ENCODE results near the gene SLC25A46. TPM values are rescaled to one million over a fixed set of nuclear protein-coding genes. Genes with fewer than 3 reads are reported as not detected.

The SLC25A46 gene
- total and polyA plus RNA-seq, 2 donors (not counting 1 experiment from before 2014, with no cell fraction given): 17.6 to 36.9 TPM

- Histone ChIP-seq H3K27ac (ENCODE audit: low read length in 2 of 2) (no peak overlapping the region), H3K36me3 (replicated peaks in 1 of 2; ENCODE audit: control extremely low read depth in 1 of 2, control insufficient read depth in 1 of 2, extremely low read depth in 1 of 2, insufficient read depth in 2 of 2, low read length in 1 of 2) (no peaks in the 10 kb centered on the region), H4K20me1 (ENCODE audit: control insufficient read depth, insufficient read depth, low read length, poor library complexity, severe bottlenecking) (no peaks in the 10 kb centered on the region), H3K9ac (ENCODE audit: low read length) (no peak overlapping the region), H3K27me3 (replicated peaks in 1 of 4; ENCODE audit: control extremely low read depth in 1 of 4, control insufficient read depth in 3 of 4, insufficient read depth in 4 of 4, low read length in 3 of 4) (no peaks in the 10 kb centered on the region), H3K4me3 (ENCODE audit: control extremely low read depth in 1 of 5, extremely low read depth in 1 of 5, insufficient read depth in 1 of 5, low read depth in 2 of 5, low read length in 4 of 5) (no peak overlapping the region), H3K4me1 (ENCODE audit: control insufficient read depth in 2 of 2, insufficient read depth in 2 of 2, low read length in 2 of 2) (no peaks in the 10 kb centered on the region), H3K9me3 (ENCODE audit: control extremely low read depth in 1 of 3, control insufficient read depth in 2 of 3, insufficient read depth in 1 of 3, low read length in 2 of 3) (no peaks in the 10 kb centered on the region), H2AFZ (ENCODE audit: insufficient read depth, low read depth, low read length, poor library complexity, severe bottlenecking) (no peak overlapping the region), H3K79me2 (ENCODE audit: control insufficient read depth, insufficient read depth, low read length) (no peaks in the 10 kb centered on the region), H3K4me2 (replicated peaks; ENCODE audit: low read depth, low read length, poor library complexity, severe bottlenecking) (no peak overlapping the region)
- ChIA-PET POLR2A (no interaction called here), CTCF (no interaction called here)
- intact Hi-C loops (cut with micrococcal nuclease): no loop called here
- Mint-ChIP-seq H3K27ac (no peak overlapping the region), H3K9me3 (ENCODE audit: insufficient read depth) (peaks cover 5% of the 10 kb centered on the region), H3K4me3 (no peak overlapping the region), H3K27me3 (no peaks in the 10 kb centered on the region), H3K4me1 (no peaks in the 10 kb centered on the region)
- WGBS (ENCODE audit: insufficient coverage): no CpG with 5 or more reads among the region's 1 CpG
- no peak for ATAC-seq (ENCODE audit: low read depth)
- DNase-seq: no peak
- TF ChIP-seq EZH2 (IDR thresholded peaks at IDR 0.05; ENCODE audit: borderline replicate concordance, insufficient read depth, low read depth, low read length, poor library complexity, severe bottlenecking) (no peak), CTCF (IDR thresholded peaks at IDR 0.05) (no peak)
Observed at GRCh38 chr5:110790673-110791072, 51.9 kb downstream of the SLC25A46 start.

- H3K27me3 Mint-ChIP-seq: no peaks in the 10 kb centered on the region
- TF ChIP-seq CTCF (IDR thresholded peaks at IDR 0.05) (no peak), EZH2 (IDR thresholded peaks at IDR 0.05; ENCODE audit: borderline replicate concordance, insufficient read depth, low read depth, low read length, poor library complexity, severe bottlenecking) (no peak)
- H3K9me3 Mint-ChIP-seq (ENCODE audit: insufficient read depth): no peaks in the 10 kb centered on the region
- no peak overlapping the region for H3K27ac ChIP-seq (ENCODE audit: low read length in 2 of 2)
- no peaks in the 10 kb centered on the region for H3K4me1 Mint-ChIP-seq
- H3K4me3 Mint-ChIP-seq: no peak overlapping the region
- H3K79me2 ChIP-seq (ENCODE audit: control insufficient read depth, insufficient read depth, low read length): no peaks in the 10 kb centered on the region
- H2AFZ ChIP-seq (ENCODE audit: insufficient read depth, low read depth, low read length, poor library complexity, severe bottlenecking): no peak overlapping the region
- H3K27me3 ChIP-seq (replicated peaks in 1 of 4; ENCODE audit: control extremely low read depth in 1 of 4, control insufficient read depth in 3 of 4, insufficient read depth in 4 of 4, low read length in 3 of 4): no peaks in the 10 kb centered on the region
- H3K4me3 ChIP-seq (ENCODE audit: control extremely low read depth in 1 of 5, extremely low read depth in 1 of 5, insufficient read depth in 1 of 5, low read depth in 2 of 5, low read length in 4 of 5): no peak overlapping the region
- H3K4me1 ChIP-seq (ENCODE audit: control insufficient read depth in 2 of 2, insufficient read depth in 2 of 2, low read length in 2 of 2): no peaks in the 10 kb centered on the region
- no peaks in the 10 kb centered on the region for H4K20me1 ChIP-seq (ENCODE audit: control insufficient read depth, insufficient read depth, low read length, poor library complexity, severe bottlenecking)
- WGBS (ENCODE audit: insufficient coverage): no CpG with 5 or more reads among the region's 1 CpG
- ChIA-PET CTCF (no interaction called here), POLR2A (no interaction called here)
- DNase-seq (no peak), ATAC-seq (ENCODE audit: low read depth) (no peak)
- H3K36me3 ChIP-seq (replicated peaks in 1 of 2; ENCODE audit: control extremely low read depth in 1 of 2, control insufficient read depth in 1 of 2, extremely low read depth in 1 of 2, insufficient read depth in 2 of 2, low read length in 1 of 2): no peaks in the 10 kb centered on the region
- no peak overlapping the region for H3K9ac ChIP-seq (ENCODE audit: low read length)
- intact Hi-C loops (cut with micrococcal nuclease): no loop called here
- H3K27ac Mint-ChIP-seq: no peak overlapping the region
- peaks cover 2 to 6% (median 3%) of the 10 kb centered on the region in 3 donors for H3K9me3 ChIP-seq (ENCODE audit: control extremely low read depth in 1 of 3, control insufficient read depth in 2 of 3, insufficient read depth in 1 of 3, low read length in 2 of 3)
- H3K4me2 ChIP-seq (replicated peaks; ENCODE audit: low read depth, low read length, poor library complexity, severe bottlenecking): no peak overlapping the region
Observed at GRCh38 chr5:110802998-110803397, 64.2 kb downstream of the SLC25A46 start.

Data from B cell (primary cell).